Liver (tissue), 9 donors: ENCODE measurements around the gene AIF1. TPM values are rescaled to one million over a fixed set of nuclear protein-coding genes. Genes with fewer than 3 reads are reported as not detected.

ENCODE experiments used
- DNase-seq: peaks from one replicate; pipeline ENCODE4 v3.0.0-alpha.2; 2017; ENCODE audit warnings: low spot score
- H3K27ac ChIP-seq, 2 donors: one replicate each; pipeline ENCODE4 v1.7.0; 2013; ENCODE audit warnings: inconsistent platforms in 2 of 2, low read length in 2 of 2, control low read depth in 1 of 2, low read depth in 1 of 2, mild to moderate bottlenecking in 1 of 2
- H3K27me3 ChIP-seq, 4 donors: one replicate each; pipeline versions ENCODE4 v1.6.1 to v1.7.0; 2013; ENCODE audit warnings: low read length in 3 of 4, inconsistent platforms in 1 of 4, mild to moderate bottlenecking in 1 of 4, moderate library complexity in 1 of 4; ENCODE audit not compliant: control insufficient read depth in 4 of 4, insufficient read depth in 4 of 4
- H3K36me3 ChIP-seq, 4 donors: one replicate each; pipeline versions ENCODE4 v1.6.1 to v1.7.0; 2013; ENCODE audit warnings: low read length in 3 of 4, mild to moderate bottlenecking in 3 of 4, low read depth in 1 of 4, moderate library complexity in 1 of 4; ENCODE audit not compliant: control insufficient read depth in 4 of 4, insufficient read depth in 3 of 4
- H3K4me1 ChIP-seq, 4 donors: one replicate each; pipeline versions ENCODE4 v1.6.1 to v1.7.0; 2013; ENCODE audit warnings: low read length in 3 of 4, mild to moderate bottlenecking in 3 of 4, moderate library complexity in 1 of 4; ENCODE audit not compliant: control insufficient read depth in 4 of 4, insufficient read depth in 4 of 4
- H3K4me3 ChIP-seq, 3 donors: one replicate each; pipeline versions ENCODE4 v1.6.1 to v1.7.0; 2013; ENCODE audit warnings: low read length in 3 of 3, control low read depth in 1 of 3, low read depth in 1 of 3, mild to moderate bottlenecking in 1 of 3
- H3K9ac ChIP-seq, 2 donors: one replicate each; pipeline ENCODE4 v1.7.0; 2013; ENCODE audit warnings: low read length in 2 of 2, mild to moderate bottlenecking in 2 of 2, moderate library complexity in 2 of 2, control low read depth in 1 of 2, low read depth in 1 of 2
- H3K9me3 ChIP-seq, 4 donors: one replicate each; pipeline versions ENCODE4 v1.6.1 to v1.7.0; 2013; ENCODE audit warnings: low read length in 3 of 4; ENCODE audit not compliant: control insufficient read depth in 4 of 4
- EGR1 ChIP-seq, 2 donors: IDR thresholded peaks; 2 replicates each; pipeline ENCODE4 v1.6.1; 2016 to 2018; ENCODE audit warnings: antibody characterized with exemption in 2 of 2, low read depth in 2 of 2
- FOXA1 ChIP-seq: IDR thresholded peaks from 2 replicates; pipeline ENCODE4 v1.6.1; 2016; ENCODE audit warnings: antibody characterized with exemption
- FOXA2 ChIP-seq: IDR thresholded peaks from 2 replicates; pipeline ENCODE4 v1.6.1; 2016; ENCODE audit warnings: antibody characterized with exemption
- HNF4A ChIP-seq, 2 donors: conservative IDR thresholded peaks; 2 replicates each; pipeline ENCODE4 v1.6.1; 2016; ENCODE audit warnings: antibody characterized with exemption in 2 of 2, mild to moderate bottlenecking in 2 of 2
- HNF4G ChIP-seq: IDR thresholded peaks from 2 replicates; pipeline ENCODE4 v1.6.1; 2016; ENCODE audit warnings: antibody characterized with exemption
- JUND ChIP-seq, 2 donors: IDR thresholded peaks; 2 replicates each; pipeline ENCODE4 v1.6.1; 2016; ENCODE audit warnings: antibody characterized with exemption in 2 of 2
- RAD21 ChIP-seq, 2 donors: IDR thresholded peaks; 2 replicates each; pipeline ENCODE4 v1.6.1; 2016; ENCODE audit warnings: antibody characterized with exemption in 2 of 2, mild to moderate bottlenecking in 2 of 2
- RXRA ChIP-seq, 2 donors: IDR thresholded peaks; 2 replicates each; pipeline ENCODE4 v1.6.1; 2017 to 2018; ENCODE audit warnings: antibody characterized with exemption in 2 of 2, mild to moderate bottlenecking in 1 of 2
- SP1 ChIP-seq: IDR thresholded peaks from 2 replicates; pipeline ENCODE4 v1.6.1; 2018; ENCODE audit warnings: antibody characterized with exemption, mild to moderate bottlenecking
- TAF1 ChIP-seq: conservative IDR thresholded peaks from 2 replicates; pipeline ENCODE4 v1.6.1; 2016; ENCODE audit warnings: antibody characterized with exemption, mild to moderate bottlenecking
- YY1 ChIP-seq: IDR thresholded peaks from 2 replicates; pipeline ENCODE4 v1.6.1; 2016; ENCODE audit warnings: antibody characterized with exemption, mild to moderate bottlenecking
- WGBS: extraction: QIAGEN DNeasy Blood & Tissue Kit; methylation state at CpG from one replicate; pipeline ENCODE4 v1.1.7; 2013; 5-methylcytosine and 5-hydroxymethylcytosine counted together
- polyA plus RNA-seq, 2 donors: library from polyadenylated mRNA; stranded (reverse) in 1 of 2; unstranded in 1 of 2; fragments of 200-250 nt in 1 of 2; fragments of >200 nt in 1 of 2; fragmentation: Nextera tagmentation in 1 of 2; extraction: Ambion mirVana in 1 of 2; gene quantifications; one replicate each; pipeline versions ENCODE4 v1.2.1 to v1.2.3, GENCODE V29; 2013 to 2015
- total RNA-seq, 2 donors: library from RNA; depleted of rRNA; stranded (reverse); fragments of >200 nt; gene quantifications; one replicate each; pipeline ENCODE4 v1.2.3, GENCODE V29; 2014
- TF ChIP-seq, protein P1 (sequence below): IDR thresholded peaks from 2 replicates; pipeline ENCODE4 v1.6.1; 2016; ENCODE audit warnings: antibody characterized with exemption
- TF ChIP-seq, protein P2 (sequence below): IDR thresholded peaks from 2 replicates; pipeline ENCODE4 v1.6.1; 2016; ENCODE audit warnings: antibody characterized with exemption
- TF ChIP-seq, protein P3 (sequence below): IDR thresholded peaks from 2 replicates; pipeline ENCODE4 v1.6.1; 2016; ENCODE audit warnings: antibody characterized with exemption, mild to moderate bottlenecking
- TF ChIP-seq, protein P4 (sequence below): IDR thresholded peaks from 2 replicates; pipeline ENCODE4 v1.6.1; 2016; ENCODE audit warnings: antibody characterized with exemption
- TF ChIP-seq, protein P5 (sequence below): fragments of 150-350 bp; IDR thresholded peaks from 2 replicates; pipeline ENCODE4 v1.5.1; 2017; ENCODE audit warnings: improper control_type of control experiment, low read depth, low read length; ENCODE audit not compliant: missing input control
- donor health status: healthy.
- donor health status: healthy.
- donor health status: healthy.
- donor health status: healthy.
- donor health status: healthy.

Gene AIF1
- total and polyA plus RNA-seq, 4 donors, result 12.2 to 46.8 (median 26.7) TPM

DNA sequence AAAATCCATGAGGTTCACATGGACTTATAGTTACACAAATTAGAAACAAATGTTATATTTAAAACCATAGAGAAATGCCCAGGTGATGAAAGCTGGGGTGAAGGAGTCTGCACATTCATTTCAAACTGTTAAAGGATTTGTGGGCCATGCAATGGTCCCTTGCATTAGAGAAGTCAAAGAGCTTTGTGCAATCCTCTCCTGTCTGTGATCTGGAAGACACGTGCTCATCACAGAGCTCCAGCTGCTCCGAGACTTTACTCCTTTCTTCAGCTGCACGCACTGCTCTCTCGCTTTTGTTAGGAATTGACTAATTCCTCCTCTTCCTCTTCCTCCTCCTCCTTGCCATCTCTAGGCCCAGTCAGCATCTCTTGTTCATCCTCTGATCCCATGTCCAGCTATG lies 4.1 kb upstream of the AIF1 start:
- DNase-seq, result no peak
- Histone ChIP-seq H3K4me3 (no peak overlapping the region), H3K27me3 (no peaks in the 10 kb centered on the region), H3K27ac (no peak overlapping the region), H3K36me3 (no peaks in the 10 kb centered on the region), H3K4me1 (peaks cover 3 to 16% (median 12%) of the 10 kb centered on the region in 4 donors), H3K9me3 (no peaks in the 10 kb centered on the region), H3K9ac (no peak overlapping the region)
- 90% methylated on average over 4 of the region's 4 CpGs for WGBS
- TF ChIP-seq, protein P1, sequence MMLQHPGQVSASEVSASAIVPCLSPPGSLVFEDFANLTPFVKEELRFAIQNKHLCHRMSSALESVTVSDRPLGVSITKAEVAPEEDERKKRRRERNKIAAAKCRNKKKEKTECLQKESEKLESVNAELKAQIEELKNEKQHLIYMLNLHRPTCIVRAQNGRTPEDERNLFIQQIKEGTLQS, result no peak
- TF ChIP-seq HNF4A (conservative IDR thresholded peaks at IDR 0.05), result no peak
- TF ChIP-seq JUND (IDR thresholded peaks at IDR 0.05), result no peak
- TF ChIP-seq FOXA2, result no peak
- no peak for TF ChIP-seq SP1

DNA sequence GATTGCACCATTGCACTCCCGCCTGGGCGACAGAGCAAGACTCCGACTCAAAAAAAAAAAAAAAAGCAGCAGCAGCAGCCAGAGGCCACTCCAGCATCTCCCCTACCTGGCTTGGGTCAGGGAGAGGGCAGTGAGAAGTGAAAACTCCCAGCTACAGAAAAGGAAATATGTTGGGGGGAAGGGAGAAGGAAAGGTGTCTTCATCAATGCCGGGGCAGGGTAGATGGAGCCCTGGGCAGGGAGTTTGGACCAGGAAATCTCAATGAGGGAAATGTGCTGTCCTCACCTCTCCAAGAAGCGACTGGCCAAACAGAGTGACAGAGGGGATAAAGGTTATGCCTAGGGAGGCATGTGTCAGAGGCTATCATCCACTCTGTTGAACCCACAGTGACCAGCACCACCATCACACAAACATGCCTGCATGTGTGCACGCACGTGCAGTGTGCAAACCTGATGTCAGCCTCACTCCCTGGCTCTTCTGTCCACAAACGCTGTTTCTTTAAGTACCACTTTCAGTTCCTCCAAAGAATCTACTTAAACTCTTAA lies 887 bp upstream of the AIF1 start:
- WGBS, result 76% methylated on average over 8 of the region's 8 CpGs
- no peak overlapping the region for H3K9ac ChIP-seq

More for the DNA sequence above, 887 bp upstream of the AIF1 start:
- Histone ChIP-seq H3K36me3 (no peaks in the 10 kb centered on the region), H3K9me3 (no peaks in the 10 kb centered on the region), H3K27ac (no peak overlapping the region), H3K4me1 (peaks cover 3 to 16% (median 12%) of the 10 kb centered on the region in 4 donors), H3K4me3 (no peak overlapping the region), H3K27me3 (no peaks in the 10 kb centered on the region)
- TF ChIP-seq, protein P2, sequence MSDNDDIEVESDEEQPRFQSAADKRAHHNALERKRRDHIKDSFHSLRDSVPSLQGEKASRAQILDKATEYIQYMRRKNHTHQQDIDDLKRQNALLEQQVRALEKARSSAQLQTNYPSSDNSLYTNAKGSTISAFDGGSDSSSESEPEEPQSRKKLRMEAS, result no peak
- TF ChIP-seq RXRA (IDR thresholded peaks at IDR 0.05) (no peak), FOXA2 (no peak), YY1 (no peak), HNF4A (conservative IDR thresholded peaks at IDR 0.05) (no peak), RAD21 (IDR thresholded peaks at IDR 0.05) (no peak), HNF4G (no peak), JUND (IDR thresholded peaks at IDR 0.05) (no peak), FOXA1 (no peak), SP1 (no peak), EGR1 (IDR thresholded peaks at IDR 0.05; ENCODE audit: low read depth in 2 of 2) (no peak), TAF1 (no peak)
- TF ChIP-seq, protein P3, sequence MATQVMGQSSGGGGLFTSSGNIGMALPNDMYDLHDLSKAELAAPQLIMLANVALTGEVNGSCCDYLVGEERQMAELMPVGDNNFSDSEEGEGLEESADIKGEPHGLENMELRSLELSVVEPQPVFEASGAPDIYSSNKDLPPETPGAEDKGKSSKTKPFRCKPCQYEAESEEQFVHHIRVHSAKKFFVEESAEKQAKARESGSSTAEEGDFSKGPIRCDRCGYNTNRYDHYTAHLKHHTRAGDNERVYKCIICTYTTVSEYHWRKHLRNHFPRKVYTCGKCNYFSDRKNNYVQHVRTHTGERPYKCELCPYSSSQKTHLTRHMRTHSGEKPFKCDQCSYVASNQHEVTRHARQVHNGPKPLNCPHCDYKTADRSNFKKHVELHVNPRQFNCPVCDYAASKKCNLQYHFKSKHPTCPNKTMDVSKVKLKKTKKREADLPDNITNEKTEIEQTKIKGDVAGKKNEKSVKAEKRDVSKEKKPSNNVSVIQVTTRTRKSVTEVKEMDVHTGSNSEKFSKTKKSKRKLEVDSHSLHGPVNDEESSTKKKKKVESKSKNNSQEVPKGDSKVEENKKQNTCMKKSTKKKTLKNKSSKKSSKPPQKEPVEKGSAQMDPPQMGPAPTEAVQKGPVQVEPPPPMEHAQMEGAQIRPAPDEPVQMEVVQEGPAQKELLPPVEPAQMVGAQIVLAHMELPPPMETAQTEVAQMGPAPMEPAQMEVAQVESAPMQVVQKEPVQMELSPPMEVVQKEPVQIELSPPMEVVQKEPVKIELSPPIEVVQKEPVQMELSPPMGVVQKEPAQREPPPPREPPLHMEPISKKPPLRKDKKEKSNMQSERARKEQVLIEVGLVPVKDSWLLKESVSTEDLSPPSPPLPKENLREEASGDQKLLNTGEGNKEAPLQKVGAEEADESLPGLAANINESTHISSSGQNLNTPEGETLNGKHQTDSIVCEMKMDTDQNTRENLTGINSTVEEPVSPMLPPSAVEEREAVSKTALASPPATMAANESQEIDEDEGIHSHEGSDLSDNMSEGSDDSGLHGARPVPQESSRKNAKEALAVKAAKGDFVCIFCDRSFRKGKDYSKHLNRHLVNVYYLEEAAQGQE, result no peak
- TF ChIP-seq, protein P4, sequence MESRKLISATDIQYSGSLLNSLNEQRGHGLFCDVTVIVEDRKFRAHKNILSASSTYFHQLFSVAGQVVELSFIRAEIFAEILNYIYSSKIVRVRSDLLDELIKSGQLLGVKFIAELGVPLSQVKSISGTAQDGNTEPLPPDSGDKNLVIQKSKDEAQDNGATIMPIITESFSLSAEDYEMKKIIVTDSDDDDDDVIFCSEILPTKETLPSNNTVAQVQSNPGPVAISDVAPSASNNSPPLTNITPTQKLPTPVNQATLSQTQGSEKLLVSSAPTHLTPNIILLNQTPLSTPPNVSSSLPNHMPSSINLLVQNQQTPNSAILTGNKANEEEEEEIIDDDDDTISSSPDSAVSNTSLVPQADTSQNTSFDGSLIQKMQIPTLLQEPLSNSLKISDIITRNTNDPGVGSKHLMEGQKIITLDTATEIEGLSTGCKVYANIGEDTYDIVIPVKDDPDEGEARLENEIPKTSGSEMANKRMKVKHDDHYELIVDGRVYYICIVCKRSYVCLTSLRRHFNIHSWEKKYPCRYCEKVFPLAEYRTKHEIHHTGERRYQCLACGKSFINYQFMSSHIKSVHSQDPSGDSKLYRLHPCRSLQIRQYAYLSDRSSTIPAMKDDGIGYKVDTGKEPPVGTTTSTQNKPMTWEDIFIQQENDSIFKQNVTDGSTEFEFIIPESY, result no peak
- TF ChIP-seq, protein P5, sequence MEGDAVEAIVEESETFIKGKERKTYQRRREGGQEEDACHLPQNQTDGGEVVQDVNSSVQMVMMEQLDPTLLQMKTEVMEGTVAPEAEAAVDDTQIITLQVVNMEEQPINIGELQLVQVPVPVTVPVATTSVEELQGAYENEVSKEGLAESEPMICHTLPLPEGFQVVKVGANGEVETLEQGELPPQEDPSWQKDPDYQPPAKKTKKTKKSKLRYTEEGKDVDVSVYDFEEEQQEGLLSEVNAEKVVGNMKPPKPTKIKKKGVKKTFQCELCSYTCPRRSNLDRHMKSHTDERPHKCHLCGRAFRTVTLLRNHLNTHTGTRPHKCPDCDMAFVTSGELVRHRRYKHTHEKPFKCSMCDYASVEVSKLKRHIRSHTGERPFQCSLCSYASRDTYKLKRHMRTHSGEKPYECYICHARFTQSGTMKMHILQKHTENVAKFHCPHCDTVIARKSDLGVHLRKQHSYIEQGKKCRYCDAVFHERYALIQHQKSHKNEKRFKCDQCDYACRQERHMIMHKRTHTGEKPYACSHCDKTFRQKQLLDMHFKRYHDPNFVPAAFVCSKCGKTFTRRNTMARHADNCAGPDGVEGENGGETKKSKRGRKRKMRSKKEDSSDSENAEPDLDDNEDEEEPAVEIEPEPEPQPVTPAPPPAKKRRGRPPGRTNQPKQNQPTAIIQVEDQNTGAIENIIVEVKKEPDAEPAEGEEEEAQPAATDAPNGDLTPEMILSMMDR, result no peak
- DNase-seq, result no peak
